K562 (cell line): Measurements from ENCODE around the gene FANK1. TPM values are rescaled to one million over a fixed set of nuclear protein-coding genes. Genes with fewer than 3 reads are reported as not detected.

Experiments used
- ATAC-seq: fragments of 200-7000 bp; cut with Tn5 transposase; 3 replicates; pipeline ENCODE4 v1.9.1; 2020; ENCODE audit warnings: moderate library complexity
- BruUV-seq: library from RNA; stranded (reverse); fragments of 400-500 nt; replicated peaks from 2 replicates; lab custom pipeline; 2021; lab: Mats Ljungman, UMichigan
- CTCF ChIA-PET: fragments of 300-600 bp; formaldehyde crosslinking; extraction: SDS; loops from one replicate; lab custom pipeline; 2021; ENCODE audit warnings: low intra/inter-chr PET ratio; lab: Yijun Ruan, JAX
- POLR2A ChIA-PET: fragments of 300-600, 350-650 bp; sonication (Branson Sonifier 250); formaldehyde crosslinking; extraction: SDS; loops from one replicate; lab custom pipeline; 2021; ENCODE audit warnings: antibody characterized with exemption, inconsistent platforms; lab: Yijun Ruan, JAX
- DNase-seq, 4 experiments: peaks; one replicate each; pipeline versions ENCODE4 v3.0.0 to v3.0.0-alpha.2; 2011 to 2018; ENCODE audit warnings: low spot score in 3 of 4, mixed read lengths in 3 of 4; ENCODE audit errors: extremely low read depth in 1 of 4
- FAIRE-seq: peaks from 2 replicates; lab custom pipeline; 2011; peaks lifted over from hg19 to GRCh38; lab: Jason Lieb, UNC
- H2AFZ ChIP-seq: 2 replicates; pipeline ENCODE4 v1.6.0; 2011; ENCODE audit warnings: low read depth, low read length, control low read depth, inconsistent platforms
- H3K27ac ChIP-seq: fragments of 200-600 bp; 3 replicates; pipeline ENCODE4 v1.8.0; 2011; ENCODE audit warnings: low read depth, mild to moderate bottlenecking, control low read depth, inconsistent platforms, low read length, moderate library complexity, mixed read lengths; ENCODE audit errors: extremely low read depth
- H3K27me3 ChIP-seq, 2 experiments: fragments of 300-600 bp in 1 of 2; 2 replicates in 1 of 2; 3 replicates in 1 of 2; pipeline versions ENCODE4 v1.6.0 to v1.8.0; 2011; ENCODE audit warnings: inconsistent platforms in 2 of 2, low read length in 2 of 2, mild to moderate bottlenecking in 1 of 2, mixed read lengths in 1 of 2, moderate library complexity in 1 of 2; ENCODE audit not compliant: control insufficient read depth in 2 of 2, insufficient read depth in 2 of 2
- H3K36me3 ChIP-seq: fragments of 300-600 bp; 3 replicates; pipeline ENCODE4 v1.8.0; 2011; ENCODE audit warnings: mild to moderate bottlenecking, low read length, inconsistent platforms; ENCODE audit not compliant: control insufficient read depth, insufficient read depth
- H3K4me1 ChIP-seq, 2 experiments: fragments of 200-600 bp in 1 of 2; replicated peaks in 1 of 2; 2 replicates in 1 of 2; 3 replicates in 1 of 2; pipeline versions ENCODE4 v1.5.1 to v1.8.0; 2011; ENCODE audit warnings: inconsistent platforms in 2 of 2, low read length in 2 of 2, mild to moderate bottlenecking in 1 of 2, mixed read lengths in 1 of 2, moderate library complexity in 1 of 2; ENCODE audit not compliant: control insufficient read depth in 2 of 2, insufficient read depth in 2 of 2
- H3K4me2 ChIP-seq: 2 replicates; pipeline ENCODE4 v1.6.1; 2011; ENCODE audit warnings: low read length, control low read depth, inconsistent platforms, mixed read lengths; ENCODE audit not compliant: insufficient read depth
- H3K4me3 ChIP-seq: fragments of 200-600 bp; sonication (generic), shearing (Covaris generic); 2 replicates; pipeline ENCODE4 v1.5.1; 2016; ENCODE audit warnings: control low read depth, inconsistent platforms
- H3K79me2 ChIP-seq: fragments of 200-600 bp; 3 replicates; pipeline ENCODE4 v1.8.0; 2011; ENCODE audit warnings: low read length, inconsistent platforms; ENCODE audit not compliant: control insufficient read depth, insufficient read depth
- H3K9ac ChIP-seq, 2 experiments: 2 replicates each; pipeline versions ENCODE4 v1.6.0 to v1.6.1; 2011; ENCODE audit warnings: low read depth in 2 of 2, low read length in 2 of 2, control low read depth in 1 of 2, inconsistent platforms in 1 of 2, mild to moderate bottlenecking in 1 of 2, mixed read lengths in 1 of 2; ENCODE audit not compliant: insufficient read depth in 1 of 2
- H3K9me1 ChIP-seq: one replicate; pipeline ENCODE4 v1.6.0; 2011; ENCODE audit warnings: inconsistent platforms, mild to moderate bottlenecking, low read length, moderate library complexity; ENCODE audit not compliant: control insufficient read depth, insufficient read depth
- H3K9me3 ChIP-seq: replicated peaks from 2 replicates; pipeline ENCODE4 v1.5.1; 2011; ENCODE audit warnings: low read depth, low read length, inconsistent platforms; ENCODE audit not compliant: control insufficient read depth, insufficient read depth
- H4K20me1 ChIP-seq: replicated peaks from 2 replicates; pipeline ENCODE4 v1.6.1; 2011; ENCODE audit warnings: low read length, inconsistent platforms, mixed read lengths; ENCODE audit not compliant: control insufficient read depth, insufficient read depth
- CXXC5 ChIP-seq: fragments of 250-450 bp; sonication (Bioruptor Pico); IDR thresholded peaks from 2 replicates; pipeline ENCODE4 v1.8.0; 2022; ENCODE audit warnings: inconsistent platforms, mild to moderate bottlenecking, moderate library complexity
- KLF1 ChIP-seq: fragments of 450-650 bp; IDR thresholded peaks from 2 replicates; pipeline ENCODE4 v1.6.1; 2016; ENCODE audit warnings: missing genetic modification characterization, missing compliant biosample characterization
- RAD21 ChIP-seq, 2 experiments: fragments of 250-450 bp in 1 of 2; fragments of 450-650 bp in 1 of 2; sonication (Bioruptor Pico) in 1 of 2; formaldehyde crosslinking in 1 of 2; IDR thresholded peaks in 1 of 2; conservative IDR thresholded peaks in 1 of 2; 2 replicates each; pipeline versions ENCODE4 v1.4.0 to v1.8.0; 2020 to 2022; ENCODE audit warnings: mild to moderate bottlenecking in 2 of 2, moderate library complexity in 1 of 2
- SMC3 ChIP-seq: conservative IDR thresholded peaks from 2 replicates; pipeline ENCODE4 v1.6.1; 2011; ENCODE audit warnings: low read depth, low read length, improper control_type of control experiment; ENCODE audit not compliant: insufficient read depth
- ZNF175 ChIP-seq: fragments of 200-800 bp; sonication (Bioruptor generic); IDR thresholded peaks from 2 replicates; pipeline ENCODE4 v1.6.1; 2016; ENCODE audit warnings: low read depth, mild to moderate bottlenecking, missing genetic modification characterization, missing compliant biosample characterization
- WGBS: fragments of 100-300 bp; shearing (Covaris generic); methylation state at CpG from one replicate; pipeline ENCODE4 v1.1.6; 2016; ENCODE audit warnings: low coverage, mixed read lengths; ENCODE audit not compliant: insufficient coverage; ENCODE audit errors: missing lambda C conversion rate; 5-methylcytosine and 5-hydroxymethylcytosine counted together
- in situ Hi-C: fragments of 300-500 bp; cut with MboI; formaldehyde crosslinking; loops from 4 replicates; pipeline ENCODE4 v1.15.0; 2018; ENCODE audit warnings: inconsistent platforms, mixed read lengths
- intact Hi-C: fragments of 100-400 bp; cut with micrococcal nuclease; formaldehyde crosslinking; loops from 2 replicates; pipeline ENCODE4 v1.14.2; 2022
- polyA plus RNA-seq, 8 experiments: library from polyadenylated mRNA; depleted of rRNA in 4 of 8; stranded (reverse) in 5 of 8; unstranded in 3 of 8; fragments of >200 nt; fragmentation: Nextera tagmentation in 2 of 8; fragmentation: Illumina TruSeq in 1 of 8; extraction: Ambion mirVana in 2 of 8; extraction: Trizol in 1 of 8; gene quantifications; 2 replicates each; pipeline versions ENCODE4 v1.2.1 to v1.2.3, GENCODE V29; 2011 to 2014; ENCODE audit warnings: inconsistent platforms in 1 of 8, missing spikeins in 1 of 8
- total RNA-seq, 7 experiments: library from RNA; depleted of rRNA in 6 of 7; stranded (reverse); fragments of >200 nt in 6 of 7; fragmentation: Illumina TruSeq in 2 of 7; extraction: Trizol in 2 of 7; gene quantifications; 2 replicates each; pipeline versions ENCODE4 v1.2.1 to v1.2.3, GENCODE V29; 2011 to 2021; ENCODE audit warnings: low replicate concordance in 1 of 7
- TF ChIP-seq, protein P1 (sequence below): fragments of 200-800 bp; sonication (Bioruptor generic); IDR thresholded peaks from 2 replicates; pipeline ENCODE4 v1.6.1; 2017; ENCODE audit warnings: missing genetic modification characterization, missing compliant biosample characterization
- TF ChIP-seq, protein P2 (sequence below): fragments of 450-650 bp; formaldehyde crosslinking; IDR thresholded peaks from 2 replicates; pipeline ENCODE4 v1.4.0; 2020; ENCODE audit warnings: mild to moderate bottlenecking, moderate library complexity
- TF ChIP-seq, protein P3 (sequence below), 3 experiments: IDR thresholded peaks in 2 of 3; conservative IDR thresholded peaks in 1 of 3; 2 replicates each; pipeline ENCODE4 v1.5.1; 2011 to 2012; ENCODE audit warnings: low read length in 3 of 3, mild to moderate bottlenecking in 3 of 3, control low read depth in 2 of 3, improper control_type of control experiment in 1 of 3, inconsistent platforms in 1 of 3, low read depth in 1 of 3, mixed read lengths in 1 of 3, moderate library complexity in 1 of 3; ENCODE audit not compliant: insufficient read depth in 2 of 3

Gene FANK1
- total and polyA plus RNA-seq, 9 of the 15 experiments (the other 6 are each of a cell fraction or from before 2014, with no cell fraction given), result 0.11 to 2.3 (median 0.51) TPM; not detected in 1

DNA sequence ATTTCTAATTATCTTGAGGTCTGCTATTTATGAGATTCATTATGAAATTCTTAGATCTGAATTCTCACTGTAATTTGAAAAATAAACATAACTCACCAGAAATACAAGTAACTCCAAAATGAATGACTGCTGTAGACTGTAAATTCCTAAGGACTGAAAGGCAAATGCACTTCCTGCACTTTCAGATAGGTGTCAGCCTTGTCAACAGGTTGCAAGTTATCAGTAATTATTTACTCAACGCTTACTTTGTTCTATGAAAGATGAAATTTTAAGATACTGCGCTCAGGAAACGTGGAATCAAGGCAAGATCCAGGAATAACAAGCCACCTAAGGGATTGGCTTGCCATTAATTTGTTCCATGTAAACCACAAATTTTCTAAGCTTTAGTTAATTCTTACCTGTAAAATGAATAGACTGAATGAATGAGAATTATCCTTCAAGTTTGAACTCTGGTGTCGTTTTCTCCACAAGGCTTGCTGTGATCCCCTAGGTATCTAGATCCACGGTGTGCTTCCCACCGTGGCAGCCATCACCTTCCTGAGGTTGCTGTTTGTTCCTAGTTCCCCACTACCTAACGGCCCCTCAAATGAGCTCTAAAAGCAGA, 27.9 kb upstream of the FANK1 start:
- ChIA-PET POLR2A (interaction anchor here (0.7 kb wide), 1 partner anchor 114 kb away, joined by 3 read pairs; no protein-coding TSS in a partner anchor), CTCF (interaction anchor here (0.7 to 1.4 kb wide), 4 partner anchors 95 to 434 kb away, joined by 3 to 4 read pairs (median 4); no protein-coding TSS in a partner anchor)
- WGBS, result 23% methylated on average over 7 of the region's 7 CpGs
- Histone ChIP-seq H3K9me3 (no peaks in the 10 kb centered on the region), H4K20me1 (no peaks in the 10 kb centered on the region), H3K4me3 (no peak overlapping the region), H2AFZ (no peak overlapping the region), H3K36me3 (peaks cover 14% of the 10 kb centered on the region; the same call in 1 of the 3 replicates), H3K27me3 (no peaks in the 10 kb centered on the region), H3K27ac (no peak overlapping the region), H3K79me2 (no peaks in the 10 kb centered on the region), H3K4me1 (no peaks in the 10 kb centered on the region; a peak in 1 of 5 replicates), H3K9ac (no peak overlapping the region), H3K9me1 (peaks cover 2% of the 10 kb centered on the region), H3K4me2 (no peak overlapping the region)
- ATAC-seq, result peak; percentile 75
- no TSS peak for BruUV-seq
- intact Hi-C loops, result loop anchor here (5.0 to 10.0 kb wide), 2 partner anchors 114 to 516 kb away; partner anchors contain the start of gene ADAM12
- DNase-seq, result peak in 3 of 4 experiments; percentile 12 to 51 (median 17)
- FAIRE-seq, result peak; percentile 85
- in situ Hi-C loops, result loop anchor here (10.0 kb wide), 1 partner anchor 106 kb away; no protein-coding TSS in a partner anchor
- TF ChIP-seq, protein P1, sequence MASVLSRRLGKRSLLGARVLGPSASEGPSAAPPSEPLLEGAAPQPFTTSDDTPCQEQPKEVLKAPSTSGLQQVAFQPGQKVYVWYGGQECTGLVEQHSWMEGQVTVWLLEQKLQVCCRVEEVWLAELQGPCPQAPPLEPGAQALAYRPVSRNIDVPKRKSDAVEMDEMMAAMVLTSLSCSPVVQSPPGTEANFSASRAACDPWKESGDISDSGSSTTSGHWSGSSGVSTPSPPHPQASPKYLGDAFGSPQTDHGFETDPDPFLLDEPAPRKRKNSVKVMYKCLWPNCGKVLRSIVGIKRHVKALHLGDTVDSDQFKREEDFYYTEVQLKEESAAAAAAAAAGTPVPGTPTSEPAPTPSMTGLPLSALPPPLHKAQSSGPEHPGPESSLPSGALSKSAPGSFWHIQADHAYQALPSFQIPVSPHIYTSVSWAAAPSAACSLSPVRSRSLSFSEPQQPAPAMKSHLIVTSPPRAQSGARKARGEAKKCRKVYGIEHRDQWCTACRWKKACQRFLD (CRISPR knock-in tag), result no peak
- TF ChIP-seq CXXC5 (CRISPR knock-in tag) (0 out of 2 replicates have a peak, but pooled peaks have one; percentile 20), SMC3 (peak; percentile 40), KLF1 (tag) (no peak), ZNF175 (CRISPR knock-in tag) (no peak), RAD21 (CRISPR knock-in tag; conservative IDR thresholded peaks at IDR 0.05 in 1 of 2, IDR thresholded peaks at IDR 0.05 in 1 of 2) (peak; percentile 63 to 70)
- TF ChIP-seq, protein P2, sequence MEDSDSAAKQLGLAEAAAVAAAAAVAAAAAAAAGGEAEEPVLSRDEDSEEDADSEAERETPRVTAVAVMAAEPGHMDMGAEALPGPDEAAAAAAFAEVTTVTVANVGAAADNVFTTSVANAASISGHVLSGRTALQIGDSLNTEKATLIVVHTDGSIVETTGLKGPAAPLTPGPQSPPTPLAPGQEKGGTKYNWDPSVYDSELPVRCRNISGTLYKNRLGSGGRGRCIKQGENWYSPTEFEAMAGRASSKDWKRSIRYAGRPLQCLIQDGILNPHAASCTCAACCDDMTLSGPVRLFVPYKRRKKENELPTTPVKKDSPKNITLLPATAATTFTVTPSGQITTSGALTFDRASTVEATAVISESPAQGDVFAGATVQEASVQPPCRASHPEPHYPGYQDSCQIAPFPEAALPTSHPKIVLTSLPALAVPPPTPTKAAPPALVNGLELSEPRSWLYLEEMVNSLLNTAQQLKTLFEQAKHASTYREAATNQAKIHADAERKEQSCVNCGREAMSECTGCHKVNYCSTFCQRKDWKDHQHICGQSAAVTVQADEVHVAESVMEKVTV, result peak; percentile 33; the same call in 1 of the 2 replicates
- TF ChIP-seq, protein P3, sequence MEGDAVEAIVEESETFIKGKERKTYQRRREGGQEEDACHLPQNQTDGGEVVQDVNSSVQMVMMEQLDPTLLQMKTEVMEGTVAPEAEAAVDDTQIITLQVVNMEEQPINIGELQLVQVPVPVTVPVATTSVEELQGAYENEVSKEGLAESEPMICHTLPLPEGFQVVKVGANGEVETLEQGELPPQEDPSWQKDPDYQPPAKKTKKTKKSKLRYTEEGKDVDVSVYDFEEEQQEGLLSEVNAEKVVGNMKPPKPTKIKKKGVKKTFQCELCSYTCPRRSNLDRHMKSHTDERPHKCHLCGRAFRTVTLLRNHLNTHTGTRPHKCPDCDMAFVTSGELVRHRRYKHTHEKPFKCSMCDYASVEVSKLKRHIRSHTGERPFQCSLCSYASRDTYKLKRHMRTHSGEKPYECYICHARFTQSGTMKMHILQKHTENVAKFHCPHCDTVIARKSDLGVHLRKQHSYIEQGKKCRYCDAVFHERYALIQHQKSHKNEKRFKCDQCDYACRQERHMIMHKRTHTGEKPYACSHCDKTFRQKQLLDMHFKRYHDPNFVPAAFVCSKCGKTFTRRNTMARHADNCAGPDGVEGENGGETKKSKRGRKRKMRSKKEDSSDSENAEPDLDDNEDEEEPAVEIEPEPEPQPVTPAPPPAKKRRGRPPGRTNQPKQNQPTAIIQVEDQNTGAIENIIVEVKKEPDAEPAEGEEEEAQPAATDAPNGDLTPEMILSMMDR (IDR thresholded peaks at IDR 0.05 in 2 of 3, conservative IDR thresholded peaks at IDR 0.05 in 1 of 3; ENCODE audit: insufficient read depth in 2 of 3, low read depth in 1 of 3, low read length in 3 of 3), result peak; percentile 56 to 75 (median 70); a peak in 5 of 6 replicates
